Endothelial cell of umbilical vein (primary cell): ENCODE data around the gene PIGZ. TPM values are rescaled to one million over a fixed set of nuclear protein-coding genes. Genes with fewer than 3 reads are reported as not detected.

ENCODE experiments used
- BruUV-seq: library from RNA; stranded (reverse); fragments of 400-500 nt; replicated peaks from 2 replicates; lab custom pipeline; 2021; lab: Mats Ljungman, UMichigan
- CTCF ChIA-PET: fragments of 300-600, 350-600 bp; sonication (Branson Sonifier 250); formaldehyde crosslinking; loops from one replicate; lab custom pipeline; 2021; ENCODE audit warnings: antibody characterized with exemption, inconsistent platforms; lab: Charles Lee
- POLR2A ChIA-PET: fragments of 300-600, 350-600 bp; sonication (Branson Sonifier 250); formaldehyde crosslinking; loops from one replicate; lab custom pipeline; 2021; ENCODE audit warnings: antibody characterized with exemption, inconsistent platforms; lab: Charles Lee
- DNase-seq: peaks from one replicate; pipeline ENCODE4 v3.0.0-alpha.2; 2011; ENCODE audit warnings: low read depth, low spot score
- FAIRE-seq: peaks from 2 replicates; lab custom pipeline; 2011; peaks lifted over from hg19 to GRCh38; lab: Jason Lieb, UNC
- H2AFZ ChIP-seq: 2 replicates; pipeline ENCODE4 v1.6.0; 2012; ENCODE audit warnings: low read depth, low read length, control low read depth, inconsistent platforms
- H3K27ac ChIP-seq: 2 replicates; pipeline ENCODE4 v1.5.1; 2011; ENCODE audit warnings: low read depth, mild to moderate bottlenecking, control low read depth, low read length, moderate library complexity; ENCODE audit not compliant: insufficient read depth
- H3K27me3 ChIP-seq, 2 experiments: 2 replicates each; pipeline versions ENCODE4 v1.6.0 to v1.6.1; 2011; ENCODE audit warnings: low read length in 2 of 2, mixed read lengths in 1 of 2; ENCODE audit not compliant: control insufficient read depth in 2 of 2, insufficient read depth in 2 of 2
- H3K36me3 ChIP-seq, 2 experiments: 2 replicates in 1 of 2; 3 replicates in 1 of 2; pipeline ENCODE4 v1.5.1; 2011; ENCODE audit warnings: low read length in 2 of 2, mild to moderate bottlenecking in 1 of 2, moderate library complexity in 1 of 2; ENCODE audit not compliant: control insufficient read depth in 2 of 2, insufficient read depth in 2 of 2; ENCODE audit errors: extremely low read depth in 1 of 2
- H3K4me1 ChIP-seq: 3 replicates; pipeline ENCODE4 v1.5.1; 2011; ENCODE audit warnings: mild to moderate bottlenecking, low read length; ENCODE audit not compliant: control insufficient read depth, insufficient read depth; ENCODE audit errors: extremely low read depth
- H3K4me2 ChIP-seq: 2 replicates; pipeline ENCODE4 v1.6.1; 2011; ENCODE audit warnings: low read length, control low read depth, mixed read lengths; ENCODE audit not compliant: insufficient read depth
- H3K4me3 ChIP-seq, 3 experiments: fragments of 200-600 bp in 1 of 3; sonication (generic), shearing (Covaris generic) in 1 of 3; replicated peaks in 1 of 3; 2 replicates each; pipeline ENCODE4 v1.5.1; 2011 to 2016; ENCODE audit warnings: control low read depth in 3 of 3, low read length in 3 of 3, mild to moderate bottlenecking in 2 of 3, inconsistent platforms in 1 of 3, low read depth in 1 of 3, moderate library complexity in 1 of 3; ENCODE audit not compliant: insufficient read depth in 1 of 3
- H3K79me2 ChIP-seq: 2 replicates; pipeline ENCODE4 v1.6.0; 2012; ENCODE audit warnings: low read length, inconsistent platforms; ENCODE audit not compliant: control insufficient read depth, insufficient read depth
- H3K9ac ChIP-seq: replicated peaks from 2 replicates; pipeline ENCODE3; 2011; ENCODE audit warnings: low read length, control low read depth; ENCODE audit not compliant: insufficient read depth; ENCODE audit errors: extremely low read depth
- H3K9me1 ChIP-seq: replicated peaks from 3 replicates; pipeline ENCODE4 v1.6.0; 2011; ENCODE audit warnings: mild to moderate bottlenecking, low read length; ENCODE audit not compliant: control insufficient read depth, insufficient read depth; ENCODE audit errors: extremely low read depth
- H3K9me3 ChIP-seq: replicated peaks from 2 replicates; pipeline ENCODE4 v1.5.1; 2012; ENCODE audit warnings: low read length, inconsistent platforms; ENCODE audit not compliant: control insufficient read depth, insufficient read depth
- H4K20me1 ChIP-seq: replicated peaks from 2 replicates; pipeline ENCODE3; 2011; ENCODE audit warnings: mild to moderate bottlenecking, low read length; ENCODE audit not compliant: control insufficient read depth, insufficient read depth; ENCODE audit errors: extremely low read depth
- EZH2 ChIP-seq: IDR thresholded peaks from 2 replicates; pipeline ENCODE4 v1.6.1; 2012; ENCODE audit warnings: borderline replicate concordance, low read depth, mild to moderate bottlenecking, moderate library complexity, low read length, inconsistent platforms; ENCODE audit not compliant: severe bottlenecking
- FOS ChIP-seq: IDR thresholded peaks from 2 replicates; pipeline ENCODE4 v1.6.1; 2011; ENCODE audit warnings: mild to moderate bottlenecking, low read length, moderate library complexity, borderline replicate concordance; ENCODE audit not compliant: insufficient read depth
- GATA2 ChIP-seq: IDR thresholded peaks from 2 replicates; pipeline ENCODE4 v1.7.0; 2011; ENCODE audit warnings: low read depth, mild to moderate bottlenecking, moderate library complexity, mixed read lengths, low read length; ENCODE audit not compliant: insufficient read length, insufficient read depth
- JUN ChIP-seq: IDR thresholded peaks from 2 replicates; pipeline ENCODE4 v1.6.1; 2011; ENCODE audit warnings: borderline replicate concordance, low read depth; ENCODE audit not compliant: insufficient read length, insufficient read depth
- MYC ChIP-seq: IDR thresholded peaks from one replicate; pipeline ENCODE4 v1.6.1; 2011; ENCODE audit warnings: mild to moderate bottlenecking, low read depth, low read length
- POLR2A ChIP-seq: IDR thresholded peaks from 2 replicates; pipeline ENCODE4 v1.6.1; 2012; ENCODE audit warnings: low read depth, mild to moderate bottlenecking, control low read depth, low read length
- POLR2AphosphoS5 ChIP-seq: IDR thresholded peaks from 2 replicates; pipeline ENCODE4 v1.6.1; 2012; ENCODE audit warnings: low read depth, mild to moderate bottlenecking, control low read depth, low read length, moderate library complexity; ENCODE audit not compliant: insufficient read depth
- dilution Hi-C: fragments of 300-500 bp; cut with MboI; formaldehyde crosslinking; loops from one replicate; pipeline ENCODE4 v1.15.0; 2019; ENCODE audit warnings: low sequenced_read_pairs; ENCODE audit not compliant: extremely low pct_ligation_motif_present
- intact Hi-C: fragments of 100-400 bp; cut with micrococcal nuclease; formaldehyde crosslinking; loops from one replicate; pipeline ENCODE4 v1.10.0; 2022
- polyA plus RNA-seq, 4 experiments: library from polyadenylated mRNA; depleted of rRNA in 3 of 4; stranded (reverse) in 3 of 4; unstranded in 1 of 4; fragments of >200 nt; gene quantifications; 2 replicates each; pipeline versions ENCODE4 v1.2.1 to v1.2.3, GENCODE V29; 2011 to 2012; ENCODE audit warnings: missing spikeins in 1 of 4
- total RNA-seq: library from RNA; stranded (reverse); gene quantifications from 2 replicates; pipeline ENCODE4 v1.2.3, GENCODE V29; 2021
- TF ChIP-seq, protein P1 (sequence below): IDR thresholded peaks from 2 replicates; pipeline ENCODE4 v1.6.1; 2011; ENCODE audit not compliant: insufficient read depth, insufficient read length
- TF ChIP-seq, protein P2 (sequence below), 2 donors: IDR thresholded peaks; 1 replicate in 1 of 2; 2 replicates in 1 of 2; pipeline ENCODE4 v1.5.1; 2011; ENCODE audit warnings: low read length in 2 of 2, mild to moderate bottlenecking in 2 of 2, moderate library complexity in 2 of 2, control low read depth in 1 of 2, inconsistent platforms in 1 of 2, low read depth in 1 of 2; ENCODE audit not compliant: insufficient read depth in 1 of 2; ENCODE audit errors: extremely low read depth in 1 of 2

The PIGZ gene
- total and polyA plus RNA-seq, 2 donors (not counting 3 experiments of a cell fraction or from before 2014, with no cell fraction given), result 6.0 to 6.5 TPM

DNA sequence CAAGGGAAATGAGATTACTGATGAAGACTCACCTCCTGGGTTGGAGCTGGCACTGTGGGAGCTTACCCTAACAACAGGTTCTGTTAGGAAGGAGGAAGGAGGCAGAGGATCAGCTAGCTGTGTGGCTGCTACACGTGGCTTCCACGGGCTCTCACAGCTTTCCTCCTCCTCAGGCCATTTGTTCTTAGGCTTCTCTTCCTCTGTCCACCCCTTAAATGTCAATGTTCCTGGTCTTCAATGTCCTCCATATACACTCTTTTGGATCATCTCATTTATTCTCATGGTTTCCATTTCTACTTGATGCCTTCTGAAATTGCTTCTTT, 5.0 kb downstream of the PIGZ start:
- CTCF ChIA-PET, result no interaction called here

More for the DNA sequence above, 5.0 kb downstream of the PIGZ start:
- H3K4me1 ChIP-seq, result peaks cover 3% of the 10 kb centered on the region
- no peak for TF ChIP-seq POLR2AphosphoS5
- TF ChIP-seq EZH2, result no peak
- no peak for TF ChIP-seq JUN
- TF ChIP-seq GATA2, result no peak
- no peak for TF ChIP-seq FOS
- no peak for TF ChIP-seq MYC
- TF ChIP-seq, protein P1, sequence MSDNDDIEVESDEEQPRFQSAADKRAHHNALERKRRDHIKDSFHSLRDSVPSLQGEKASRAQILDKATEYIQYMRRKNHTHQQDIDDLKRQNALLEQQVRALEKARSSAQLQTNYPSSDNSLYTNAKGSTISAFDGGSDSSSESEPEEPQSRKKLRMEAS, result no peak
- TF ChIP-seq, protein P2, sequence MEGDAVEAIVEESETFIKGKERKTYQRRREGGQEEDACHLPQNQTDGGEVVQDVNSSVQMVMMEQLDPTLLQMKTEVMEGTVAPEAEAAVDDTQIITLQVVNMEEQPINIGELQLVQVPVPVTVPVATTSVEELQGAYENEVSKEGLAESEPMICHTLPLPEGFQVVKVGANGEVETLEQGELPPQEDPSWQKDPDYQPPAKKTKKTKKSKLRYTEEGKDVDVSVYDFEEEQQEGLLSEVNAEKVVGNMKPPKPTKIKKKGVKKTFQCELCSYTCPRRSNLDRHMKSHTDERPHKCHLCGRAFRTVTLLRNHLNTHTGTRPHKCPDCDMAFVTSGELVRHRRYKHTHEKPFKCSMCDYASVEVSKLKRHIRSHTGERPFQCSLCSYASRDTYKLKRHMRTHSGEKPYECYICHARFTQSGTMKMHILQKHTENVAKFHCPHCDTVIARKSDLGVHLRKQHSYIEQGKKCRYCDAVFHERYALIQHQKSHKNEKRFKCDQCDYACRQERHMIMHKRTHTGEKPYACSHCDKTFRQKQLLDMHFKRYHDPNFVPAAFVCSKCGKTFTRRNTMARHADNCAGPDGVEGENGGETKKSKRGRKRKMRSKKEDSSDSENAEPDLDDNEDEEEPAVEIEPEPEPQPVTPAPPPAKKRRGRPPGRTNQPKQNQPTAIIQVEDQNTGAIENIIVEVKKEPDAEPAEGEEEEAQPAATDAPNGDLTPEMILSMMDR (IDR thresholded peaks at IDR 0.05; ENCODE audit: extremely low read depth in 1 of 2, insufficient read depth in 1 of 2, low read depth in 1 of 2, low read length in 2 of 2), result no peak
- no peak for TF ChIP-seq POLR2A
- POLR2A ChIA-PET, result no interaction called here
- no peak for FAIRE-seq
- H3K9ac ChIP-seq, result no peak overlapping the region
- no peaks in the 10 kb centered on the region for H3K9me3 ChIP-seq
- H3K4me3 ChIP-seq, result no peak overlapping the region
- no peaks in the 10 kb centered on the region for H3K27me3 ChIP-seq
- H3K4me2 ChIP-seq, result no peak overlapping the region
- H3K79me2 ChIP-seq, result no peaks in the 10 kb centered on the region
- no peaks in the 10 kb centered on the region for H3K36me3 ChIP-seq
- dilution Hi-C loops, result no loop called here
- H4K20me1 ChIP-seq, result no peaks in the 10 kb centered on the region
- intact Hi-C loops, result no loop called here
- H3K27ac ChIP-seq, result no peak overlapping the region
- no peak for DNase-seq
- H3K9me1 ChIP-seq, result no peaks in the 10 kb centered on the region
- H2AFZ ChIP-seq, result no peak overlapping the region
- BruUV-seq, result no TSS peak
